ENCODE results near the gene TTN. TPM values are rescaled to one million over a fixed set of nuclear protein-coding genes. Genes with fewer than 3 reads are reported as not detected.

The TTN gene
- total and polyA plus RNA-seq, 2 of the 8 experiments (the other 6 are each of a cell fraction or from before 2014, with no cell fraction given), result 0.30 to 9.7 TPM

DNA sequence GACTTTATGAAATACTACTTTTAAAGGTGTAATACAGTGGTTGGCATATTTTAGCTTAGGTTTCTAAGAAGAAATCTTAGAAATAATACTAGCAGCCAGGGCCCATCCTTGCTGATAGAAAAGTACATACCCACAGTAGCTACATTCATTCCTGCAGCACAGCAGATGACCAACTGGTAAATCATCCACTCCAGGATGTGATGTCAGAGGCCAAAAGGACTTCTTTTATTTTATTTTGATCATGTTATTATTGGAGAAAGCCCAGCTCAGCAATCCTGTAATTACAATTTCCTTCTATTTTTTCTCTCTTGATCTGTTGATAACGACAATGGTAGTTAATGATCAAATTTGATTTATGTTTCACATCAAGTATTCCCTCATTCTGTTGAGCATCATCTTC is 18.0 kb upstream of the TTN start:
- no peak overlapping the region for H3K4ac ChIP-seq (replicated peaks; ENCODE audit: insufficient read length, low read depth, low read length)
- no peaks in the 10 kb centered on the region for H3K23me2 ChIP-seq (ENCODE audit: low read depth, low read length)
- H3K56ac ChIP-seq (replicated peaks; ENCODE audit: insufficient read length, low read depth, low read length), result no peak overlapping the region
- no peaks in the 10 kb centered on the region for H3K9me3 ChIP-seq (ENCODE audit: insufficient read depth in 2 of 2, low read depth in 1 of 2, low read length in 1 of 2)
- no peak overlapping the region for H3K18ac ChIP-seq (ENCODE audit: extremely low read depth, low read length)
- H4K91ac ChIP-seq (replicated peaks; ENCODE audit: insufficient read length, low read length), result no peak overlapping the region
- no peaks in the 10 kb centered on the region for H3K79me1 ChIP-seq (ENCODE audit: low read depth, low read length)
- WGBS, 2 experiments (ENCODE audit: extremely low coverage in 1 of 2, insufficient coverage in 1 of 2, insufficient read length in 1 of 2, insufficient replicate concordance in 2 of 2, low coverage in 1 of 2, low lambda C conversion rate in 2 of 2, missing lambda C conversion rate in 1 of 2), result 0% methylated on average over 1 of the region's 1 CpG; no CpG with 5 or more reads in 1 of the 2 experiments
- peaks cover 0 to 3% (median 0%) of the 10 kb centered on the region in 4 experiments; a peak in 1 of 7 replicates for H3K4me1 ChIP-seq (replicated peaks in 1 of 4; ENCODE audit: control insufficient read depth in 3 of 4, insufficient read depth in 4 of 4, low read length in 3 of 4)
- CTCF ChIA-PET (ENCODE audit: partially characterized antibody), result interaction anchor here (0.6 to 3.4 kb wide), 2 partner anchors 20 to 871 kb away, joined by 3 to 17 read pairs; no protein-coding TSS in a partner anchor
- no peak overlapping the region for H3K27ac ChIP-seq (ENCODE audit: low read depth, low read length)
- FAIRE-seq (no peak), DNase-seq (ENCODE audit: low read depth in 1 of 2, low spot score in 2 of 2) (no peak)
- POLR2A ChIA-PET (ENCODE audit: partially characterized antibody), result no interaction called here
- H2BK15ac ChIP-seq (ENCODE audit: low read length), result no peak overlapping the region
- H2AFZ ChIP-seq (ENCODE audit: low read length), result no peak overlapping the region
- no peak for TF ChIP-seq EP300 (IDR thresholded peaks at IDR 0.05; ENCODE audit: borderline replicate concordance in 1 of 2, low read depth in 2 of 2, low read length in 2 of 2)
- TF ChIP-seq HDAC6 (IDR thresholded peaks at IDR 0.05; ENCODE audit: low read depth, low read length), result no peak
- TF ChIP-seq RFX5 (IDR thresholded peaks at IDR 0.05; ENCODE audit: borderline replicate concordance, low read depth, low read length), result no peak
- no peak for TF ChIP-seq BRCA1 (IDR thresholded peaks at IDR 0.05; ENCODE audit: low read depth, low read length)
- TF ChIP-seq CBX8 (IDR thresholded peaks at IDR 0.05; ENCODE audit: borderline replicate concordance, low read depth, low read length), result no peak
- no peak for TF ChIP-seq BACH1 (IDR thresholded peaks at IDR 0.05; ENCODE audit: low read length)
- no peak for TF ChIP-seq SIRT6 (IDR thresholded peaks at IDR 0.05; ENCODE audit: low read length)
- no peak for TF ChIP-seq FOSL1 (IDR thresholded peaks at IDR 0.05; ENCODE audit: insufficient read depth, low read depth, low read length)
- no peak for TF ChIP-seq POLR2A (IDR thresholded peaks at IDR 0.05; ENCODE audit: control extremely low read depth in 1 of 2, low read depth in 2 of 2, low read length in 2 of 2)
- TF ChIP-seq, protein P1, sequence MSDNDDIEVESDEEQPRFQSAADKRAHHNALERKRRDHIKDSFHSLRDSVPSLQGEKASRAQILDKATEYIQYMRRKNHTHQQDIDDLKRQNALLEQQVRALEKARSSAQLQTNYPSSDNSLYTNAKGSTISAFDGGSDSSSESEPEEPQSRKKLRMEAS (IDR thresholded peaks at IDR 0.05), result no peak
- TF ChIP-seq TAF1 (IDR thresholded peaks at IDR 0.05; ENCODE audit: low read depth, low read length), result no peak
- TF ChIP-seq ZNF274 (IDR thresholded peaks at IDR 0.05; ENCODE audit: borderline replicate concordance, extremely low read depth, low read length), result no peak
- TF ChIP-seq YY1 (IDR thresholded peaks at IDR 0.05; ENCODE audit: low read depth, low read length), result no peak
- TF ChIP-seq POLR2AphosphoS5 (IDR thresholded peaks at IDR 0.05; ENCODE audit: low read depth, low read length), result no peak
- TF ChIP-seq TBP (IDR thresholded peaks at IDR 0.05; ENCODE audit: low read depth, low read length), result no peak
- H3K9ac ChIP-seq (replicated peaks in 1 of 4; ENCODE audit: extremely low read depth in 1 of 4, low read depth in 3 of 4, low read length in 3 of 4), result no peak overlapping the region
- no peak overlapping the region for H3K14ac ChIP-seq (ENCODE audit: insufficient read length)
- H2AK5ac ChIP-seq (ENCODE audit: low read depth, low read length), result no peak overlapping the region
- H4K20me1 ChIP-seq (replicated peaks in 1 of 2; ENCODE audit: control insufficient read depth in 1 of 2, insufficient read depth in 2 of 2, low read length in 2 of 2), result no peaks in the 10 kb centered on the region
- H3K4me2 ChIP-seq (ENCODE audit: insufficient read depth in 1 of 2, low read depth in 2 of 2, low read length in 2 of 2), result no peak overlapping the region
- H3K23ac ChIP-seq (ENCODE audit: insufficient read length), result no peak overlapping the region
- no peaks in the 10 kb centered on the region for H3K36me3 ChIP-seq (ENCODE audit: control insufficient read depth in 2 of 4, insufficient read depth in 4 of 4, low read length in 3 of 4)
- no peak overlapping the region for H2BK120ac ChIP-seq (replicated peaks; ENCODE audit: low read depth, low read length)
- H3K27me3 ChIP-seq (replicated peaks in 1 of 4; ENCODE audit: control insufficient read depth in 3 of 4, extremely low read depth in 1 of 4, insufficient read depth in 3 of 4, low read length in 3 of 4), result no peaks in the 10 kb centered on the region
- no peak overlapping the region for H4K8ac ChIP-seq (ENCODE audit: extremely low read depth, insufficient read depth, low read length)
- H2BK12ac ChIP-seq (ENCODE audit: low read depth, low read length), result no peak overlapping the region
- no peak overlapping the region for H2BK20ac ChIP-seq (ENCODE audit: low read length)
- H2BK5ac ChIP-seq (ENCODE audit: low read depth, low read length), result no peak overlapping the region
- no peak overlapping the region for H4K5ac ChIP-seq (ENCODE audit: insufficient read length, low read depth, low read length)
- H3K4me3 ChIP-seq (ENCODE audit: extremely low read depth in 1 of 4, insufficient read depth in 2 of 4, low read depth in 3 of 4, low read length in 4 of 4), result no peak overlapping the region
- H3K79me2 ChIP-seq (ENCODE audit: control insufficient read depth in 1 of 2, insufficient read depth in 2 of 2, low read length in 2 of 2), result no peaks in the 10 kb centered on the region

All from H1 (cell line).